Activated gamma-delta T cell treated with Interleukin-2 at 50 U/mL for 16 hours (primary cell): ENCODE measurements around the gene EFNB1.
A peak's percentile ranks its signal among the peaks of the same experiment; 100 is the strongest.

ENCODE experiments used
- DNase-seq: peaks from one replicate; pipeline ENCODE4 v3.0.0-alpha.2; 2020

EFNB1 gene

GRCh38 chrX:68827848-68828624 lies 785 bp upstream of the EFNB1 start:
- DNase-seq = peak; percentile 74

- no peak for DNase-seq
These were observed 979 bp downstream of the EFNB1 start for GRCh38 chrX:68829582-68830418.

DNA sequence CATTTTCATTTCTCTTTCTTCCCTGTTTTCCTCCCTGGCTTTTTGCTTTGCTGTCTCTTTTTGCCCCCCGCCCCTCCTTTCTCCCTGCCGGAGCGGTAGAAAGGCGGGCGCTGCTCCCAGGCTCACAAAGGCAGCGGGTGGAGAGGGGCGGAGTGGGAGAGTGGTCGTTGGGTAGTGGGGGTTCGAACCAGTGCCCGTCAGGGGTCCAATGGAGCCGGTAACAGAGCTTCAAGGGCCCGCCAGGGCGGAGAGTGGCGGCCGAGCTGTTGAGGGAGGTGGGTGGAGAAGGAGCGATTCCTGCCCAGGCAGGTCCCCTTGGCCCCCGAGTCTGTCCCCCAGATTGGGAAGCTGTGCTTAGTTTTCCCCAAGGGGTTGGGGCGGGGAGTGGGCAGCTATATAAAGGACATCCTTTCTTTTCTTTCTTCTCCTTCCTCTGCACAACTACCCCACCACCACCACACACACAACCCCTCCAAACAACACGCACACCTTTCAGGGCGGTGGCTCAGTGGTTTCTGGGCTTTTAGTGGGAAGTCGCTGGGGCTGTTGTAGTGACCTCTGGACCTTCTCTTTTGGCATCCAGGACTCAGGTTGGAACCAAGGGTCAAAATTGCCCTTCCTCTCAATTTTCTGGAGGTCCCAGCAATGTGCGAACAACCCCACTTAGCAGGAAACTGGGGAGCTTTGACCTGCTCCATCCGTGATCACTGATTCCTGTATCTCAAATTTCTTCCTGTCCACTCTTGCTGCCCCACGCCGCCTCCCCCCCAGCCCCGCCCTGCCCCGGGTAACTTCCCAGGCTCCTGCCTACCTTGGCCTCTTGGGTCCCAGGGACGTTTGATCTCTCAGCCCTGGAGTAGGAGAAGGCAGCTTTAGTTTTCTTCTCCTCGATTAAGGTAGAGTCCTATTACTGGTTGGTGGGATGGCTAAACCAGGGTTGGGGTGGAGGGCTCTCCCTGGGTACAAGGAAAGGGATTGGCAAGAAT lies 1.9 kb downstream of the EFNB1 start:
- no peak for DNase-seq

DNA sequence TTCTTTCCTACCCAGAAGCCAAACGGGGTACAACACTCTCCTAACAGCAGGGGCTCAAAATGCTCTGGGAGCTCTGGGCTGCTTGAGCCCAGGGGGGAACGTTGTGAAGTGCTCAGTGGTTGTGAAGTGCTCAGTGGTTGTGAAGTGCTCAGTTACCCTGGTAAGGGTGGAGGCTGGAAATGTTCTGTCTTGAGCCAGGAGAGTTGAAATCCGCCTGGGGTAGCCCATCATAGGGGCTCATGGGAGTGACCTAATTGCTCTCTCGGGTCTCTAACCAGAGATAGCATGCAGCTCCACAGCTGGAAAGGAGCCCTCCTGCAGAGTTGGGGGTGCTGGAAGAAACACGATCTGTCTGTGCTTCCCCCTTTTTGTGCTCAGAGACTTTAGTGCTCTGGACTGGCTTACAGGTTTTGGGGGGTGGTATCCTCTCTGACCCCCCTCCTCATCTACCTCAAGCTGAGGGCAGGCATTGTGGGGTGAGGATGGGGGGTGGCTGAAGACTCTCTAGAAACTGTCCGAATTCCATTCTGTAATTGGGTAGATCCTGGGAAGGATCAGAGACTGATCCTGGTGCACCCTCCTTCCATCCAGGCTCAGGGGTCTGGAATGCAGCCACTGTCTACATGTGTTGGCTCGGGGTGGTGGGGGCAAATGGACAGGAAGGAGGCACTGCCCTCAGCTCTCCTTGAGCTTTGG lies 2.7 kb downstream of the EFNB1 start:
- DNase-seq = no peak

- no peak for DNase-seq
These were observed 3.2 kb downstream of the EFNB1 start for GRCh38 chrX:68832101-68832416.

DNA sequence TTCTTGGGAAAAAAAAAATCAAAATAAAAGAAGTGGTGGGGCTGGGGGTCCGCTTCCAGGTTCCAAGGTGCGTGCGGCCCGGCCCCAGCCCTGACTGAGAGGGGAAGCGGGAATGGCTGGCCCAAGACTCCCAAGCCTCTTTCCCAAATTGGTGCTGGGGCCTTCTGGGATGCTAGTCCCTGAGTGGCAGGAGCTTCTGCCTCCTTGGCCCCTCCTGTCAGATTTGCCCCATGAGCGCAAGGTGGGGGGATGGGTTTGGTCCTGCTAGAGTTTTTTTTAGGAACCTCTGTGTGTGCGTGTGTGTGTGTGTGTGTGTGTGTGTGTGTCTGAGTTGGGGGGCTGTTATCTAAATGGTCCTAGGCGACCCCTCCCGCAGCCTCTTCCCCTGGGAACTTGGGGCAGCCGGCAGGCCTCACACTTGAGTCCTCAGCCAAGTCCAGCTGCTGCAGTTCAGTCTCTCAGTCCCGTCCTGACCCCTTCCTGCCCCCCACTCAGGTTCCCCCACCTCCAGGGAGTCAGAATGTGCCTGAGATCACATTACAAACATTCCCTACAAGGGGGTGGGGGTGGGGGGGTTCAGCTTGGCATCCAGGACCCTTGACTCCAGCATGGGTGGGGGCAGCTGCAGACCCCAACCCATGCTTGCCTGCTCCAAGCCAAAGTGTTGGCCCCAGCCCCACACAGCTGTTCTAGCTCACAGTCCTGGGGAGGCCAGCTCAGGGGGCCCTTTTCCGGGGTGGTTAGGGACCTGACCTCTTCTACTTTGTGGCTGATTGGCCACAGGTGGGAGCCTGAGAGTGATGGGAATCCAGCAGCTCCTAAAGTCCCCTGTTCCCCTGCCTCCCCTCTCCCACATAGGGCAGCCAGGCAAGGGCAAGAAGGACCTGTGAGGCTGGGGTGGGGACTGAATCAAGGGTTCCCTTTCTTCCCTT lies 4.0 kb downstream of the EFNB1 start:
- DNase-seq = no peak

GRCh38 chrX:68833448-68833805 lies 4.6 kb downstream of the EFNB1 start:
- no peak for DNase-seq

- no peak for DNase-seq
These were observed 5.1 kb downstream of the EFNB1 start for GRCh38 chrX:68833855-68834331.

GRCh38 chrX:68834371-68835103 lies 5.7 kb downstream of the EFNB1 start:
- DNase-seq = no peak

DNA sequence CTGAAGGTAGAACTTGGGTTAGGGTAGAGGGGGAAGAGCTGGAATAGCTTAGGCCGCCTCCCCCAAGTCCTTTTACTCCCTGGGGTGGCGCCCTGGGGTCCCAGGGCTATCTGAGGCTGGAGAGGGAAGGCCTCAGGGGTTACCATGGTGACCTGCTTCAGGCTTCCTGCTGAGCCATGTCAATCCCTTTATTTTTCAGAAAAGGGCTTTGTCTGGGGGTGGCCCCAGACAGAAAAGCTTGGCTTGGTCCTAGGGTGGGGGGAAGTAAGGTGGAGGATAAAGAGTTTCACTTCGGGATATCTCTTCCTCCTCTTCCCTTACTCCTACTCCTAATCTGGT lies 6.3 kb downstream of the EFNB1 start:
- DNase-seq = no peak

GRCh38 chrX:68835468-68835867 lies 6.6 kb downstream of the EFNB1 start:
- no peak for DNase-seq

DNA sequence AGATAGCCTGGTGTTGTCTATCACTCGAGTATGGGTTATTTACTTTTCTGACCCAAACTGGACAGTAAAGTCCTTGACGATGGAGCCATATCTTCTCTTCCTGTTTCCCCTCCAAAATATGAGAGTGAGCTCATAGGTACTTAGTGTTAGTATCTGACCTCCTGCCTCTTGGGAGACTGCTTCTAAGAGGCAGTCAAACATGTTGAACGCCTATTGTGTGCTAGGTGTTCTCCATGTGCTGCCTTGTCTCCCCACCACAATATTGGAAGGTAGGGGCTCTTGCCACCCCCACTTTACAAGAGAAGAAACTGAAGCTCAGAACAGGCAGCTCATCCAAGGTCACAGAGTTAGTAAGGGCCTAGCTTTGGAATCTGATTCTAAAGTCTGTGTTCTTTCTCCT lies 8.3 kb downstream of the EFNB1 start:
- DNase-seq = no peak

GRCh38 chrX:68838571-68838910 lies 9.7 kb downstream of the EFNB1 start:
- no peak for DNase-seq

DNA sequence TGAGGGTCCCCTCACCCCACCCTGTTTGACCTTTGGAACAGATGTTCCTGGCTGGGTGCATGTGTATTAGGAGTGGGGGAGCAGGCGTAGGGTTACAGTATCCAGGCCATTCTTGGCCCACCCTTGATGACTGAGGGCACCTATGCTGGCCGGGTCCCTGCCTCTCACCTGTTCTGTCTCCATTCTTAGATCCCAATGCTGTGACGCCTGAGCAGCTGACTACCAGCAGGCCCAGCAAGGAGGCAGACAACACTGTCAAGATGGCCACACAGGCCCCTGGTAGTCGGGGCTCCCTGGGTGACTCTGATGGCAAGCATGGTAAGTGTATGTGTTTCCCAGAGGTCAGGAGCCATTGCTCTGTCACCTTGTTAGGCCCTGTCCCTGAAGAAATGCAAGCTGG lies 10.9 kb downstream of the EFNB1 start:
- DNase-seq = no peak

- DNase-seq = no peak
These were observed 11.4 kb downstream of the EFNB1 start for GRCh38 chrX:68840256-68840655.

- no peak for DNase-seq
These were observed 12.6 kb downstream of the EFNB1 start for GRCh38 chrX:68841251-68842049.

DNA sequence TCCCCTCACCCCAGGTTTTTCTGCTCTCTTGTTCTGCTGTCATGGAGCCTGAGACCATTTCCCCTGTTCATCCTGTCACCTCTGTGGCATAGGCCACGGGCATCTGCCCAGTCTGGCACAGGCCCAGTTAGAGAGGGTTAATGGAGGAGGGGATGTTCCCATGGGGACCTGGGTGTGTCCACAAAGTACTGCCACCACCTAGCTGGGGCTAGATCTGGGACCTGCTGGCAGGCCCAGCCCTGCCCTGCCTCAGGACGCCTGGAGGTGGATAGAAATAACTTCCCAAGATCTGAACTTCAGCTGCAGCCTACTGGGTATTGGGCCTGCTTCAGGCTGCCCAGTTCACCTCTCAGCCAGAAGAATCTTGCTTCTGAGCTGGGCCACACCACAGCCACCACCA lies 13.5 kb downstream of the EFNB1 start:
- no peak for DNase-seq

GRCh38 chrX:68842781-68843581 lies 14.2 kb downstream of the EFNB1 start:
- no peak for DNase-seq

GRCh38 chrX:68843992-68844391 lies 15.2 kb downstream of the EFNB1 start:
- no peak for DNase-seq
